HepG2 (cell line): ENCODE results near the gene LUC7L. TPM values are rescaled to one million over a fixed set of nuclear protein-coding genes. Genes with fewer than 3 reads are reported as not detected.
A peak's percentile ranks its signal among the peaks of the same experiment; 100 is the strongest.

Experiments used
- AGO1 ChIP-seq: fragments of 200-400 bp; formaldehyde crosslinking; IDR thresholded peaks from 2 replicates; pipeline ENCODE4 v1.6.1; 2017; ENCODE audit warnings: mild to moderate bottlenecking, low read depth, low read length, moderate library complexity; ENCODE audit not compliant: poor library complexity, severe bottlenecking
- AGO2 ChIP-seq: fragments of 200-400 bp; formaldehyde crosslinking; optimal IDR thresholded peaks from 2 replicates; pipeline ENCODE3; 2017; ENCODE audit warnings: mild to moderate bottlenecking, low read depth, low read length, moderate library complexity
- CHCHD3 ChIP-seq: sonication (generic); formaldehyde crosslinking; IDR thresholded peaks from 2 replicates; pipeline ENCODE4 v1.8.0; 2022; ENCODE audit warnings: mild to moderate bottlenecking, missing genetic modification reagents, moderate library complexity
- CHD4 ChIP-seq: fragments of 200-600 bp; sonication (generic); IDR thresholded peaks from 2 replicates; pipeline ENCODE4 v1.7.0; 2017; ENCODE audit warnings: mild to moderate bottlenecking, low read length, borderline replicate concordance
- CREB3 ChIP-seq: sonication (generic); formaldehyde crosslinking; IDR thresholded peaks from 2 replicates; pipeline ENCODE4 v1.5.0; 2020; ENCODE audit warnings: missing genetic modification reagents
- FOSL1 ChIP-seq: sonication (generic); formaldehyde crosslinking; IDR thresholded peaks from 2 replicates; pipeline ENCODE4 v1.9.0; 2021; ENCODE audit warnings: missing genetic modification reagents, borderline replicate concordance
- GPN1 ChIP-seq: sonication (generic); formaldehyde crosslinking; IDR thresholded peaks from 2 replicates; pipeline ENCODE4 v1.5.1; 2020; ENCODE audit warnings: missing genetic modification reagents, borderline replicate concordance
- HMG20B ChIP-seq: conservative IDR thresholded peaks from 2 replicates; pipeline ENCODE4 v1.6.1; 2016; ENCODE audit warnings: missing genetic modification reagents, missing compliant biosample characterization
- JUNB ChIP-seq: sonication (generic); formaldehyde crosslinking; IDR thresholded peaks from 2 replicates; pipeline ENCODE4 v1.8.0; 2022; ENCODE audit warnings: missing genetic modification reagents, mild to moderate bottlenecking, borderline replicate concordance
- RFXANK ChIP-seq: IDR thresholded peaks from 2 replicates; pipeline ENCODE4 v1.6.1; 2016
- SALL1 ChIP-seq: sonication (generic); formaldehyde crosslinking; IDR thresholded peaks from 2 replicates; pipeline ENCODE4 v1.8.0; 2022; ENCODE audit warnings: mild to moderate bottlenecking, missing genetic modification reagents
- SRSF1 ChIP-seq: fragments of 200-400 bp; formaldehyde crosslinking; optimal IDR thresholded peaks from 2 replicates; pipeline ENCODE3; 2017; ENCODE audit warnings: mild to moderate bottlenecking, low read depth, low read length, moderate library complexity
- TFAP4 ChIP-seq: sonication (generic); IDR thresholded peaks from 2 replicates; pipeline ENCODE4 v1.6.1; 2016; ENCODE audit warnings: low read depth, borderline replicate concordance
- ZBTB8A ChIP-seq: sonication (generic); formaldehyde crosslinking; IDR thresholded peaks from 2 replicates; pipeline ENCODE4 v1.4.0; 2020; ENCODE audit warnings: mild to moderate bottlenecking, low read depth, missing genetic modification reagents, borderline replicate concordance
- ZFX ChIP-seq: sonication (generic); formaldehyde crosslinking; IDR thresholded peaks from 2 replicates; pipeline ENCODE4 v1.4.0; 2020; ENCODE audit warnings: mild to moderate bottlenecking, low read depth, missing genetic modification reagents, moderate library complexity
- ZNF616 ChIP-seq: sonication (generic); formaldehyde crosslinking; IDR thresholded peaks from 2 replicates; pipeline ENCODE4 v1.5.0; 2020; ENCODE audit warnings: low read depth, mild to moderate bottlenecking, missing genetic modification reagents
- ZNF777 ChIP-seq: sonication (generic); formaldehyde crosslinking; IDR thresholded peaks from 2 replicates; pipeline ENCODE4 v1.4.0; 2020; ENCODE audit warnings: missing genetic modification reagents
- ZSCAN30 ChIP-seq: sonication (generic); formaldehyde crosslinking; IDR thresholded peaks from 2 replicates; pipeline ENCODE4 v1.5.0; 2020; ENCODE audit warnings: mild to moderate bottlenecking, missing genetic modification reagents
- polyA plus RNA-seq, 8 experiments: library from polyadenylated mRNA; depleted of rRNA in 3 of 8; stranded (reverse) in 7 of 8; unstranded in 1 of 8; fragments of >200 nt; fragmentation: Illumina TruSeq in 4 of 8; extraction: Trizol in 4 of 8; gene quantifications; 2 replicates each; pipeline versions ENCODE4 v1.2.1 to v1.2.3, GENCODE V29; 2011 to 2016; ENCODE audit warnings: low read depth in 4 of 8, missing spikeins in 1 of 8, mixed read lengths in 1 of 8; ENCODE audit not compliant: insufficient read depth in 1 of 8
- total RNA-seq, 5 experiments: library from RNA; depleted of rRNA; stranded (reverse); fragments of >200 nt; fragmentation: Illumina TruSeq; extraction: Trizol; gene quantifications; 2 replicates each; pipeline ENCODE4 v1.2.3, GENCODE V29; 2016; ENCODE audit warnings: low read depth in 1 of 5
- TF ChIP-seq, protein P1 (sequence below): IDR thresholded peaks from 2 replicates; pipeline ENCODE4 v1.6.1; 2018; ENCODE audit warnings: missing genetic modification reagents
- TF ChIP-seq, protein P2 (sequence below): sonication (generic); formaldehyde crosslinking; IDR thresholded peaks from 2 replicates; pipeline ENCODE4 v1.9.0; 2021; ENCODE audit warnings: missing genetic modification reagents, borderline replicate concordance
- TF ChIP-seq, protein P3 (sequence below): sonication (generic); formaldehyde crosslinking; IDR thresholded peaks from 2 replicates; pipeline ENCODE4 v1.4.0; 2020; ENCODE audit warnings: missing genetic modification reagents

LUC7L gene
- total and polyA plus RNA-seq, 2 of the 13 experiments (the other 11 are each of a cell fraction or from before 2014, with no cell fraction given): 48.7 to 56.9 TPM

DNA sequence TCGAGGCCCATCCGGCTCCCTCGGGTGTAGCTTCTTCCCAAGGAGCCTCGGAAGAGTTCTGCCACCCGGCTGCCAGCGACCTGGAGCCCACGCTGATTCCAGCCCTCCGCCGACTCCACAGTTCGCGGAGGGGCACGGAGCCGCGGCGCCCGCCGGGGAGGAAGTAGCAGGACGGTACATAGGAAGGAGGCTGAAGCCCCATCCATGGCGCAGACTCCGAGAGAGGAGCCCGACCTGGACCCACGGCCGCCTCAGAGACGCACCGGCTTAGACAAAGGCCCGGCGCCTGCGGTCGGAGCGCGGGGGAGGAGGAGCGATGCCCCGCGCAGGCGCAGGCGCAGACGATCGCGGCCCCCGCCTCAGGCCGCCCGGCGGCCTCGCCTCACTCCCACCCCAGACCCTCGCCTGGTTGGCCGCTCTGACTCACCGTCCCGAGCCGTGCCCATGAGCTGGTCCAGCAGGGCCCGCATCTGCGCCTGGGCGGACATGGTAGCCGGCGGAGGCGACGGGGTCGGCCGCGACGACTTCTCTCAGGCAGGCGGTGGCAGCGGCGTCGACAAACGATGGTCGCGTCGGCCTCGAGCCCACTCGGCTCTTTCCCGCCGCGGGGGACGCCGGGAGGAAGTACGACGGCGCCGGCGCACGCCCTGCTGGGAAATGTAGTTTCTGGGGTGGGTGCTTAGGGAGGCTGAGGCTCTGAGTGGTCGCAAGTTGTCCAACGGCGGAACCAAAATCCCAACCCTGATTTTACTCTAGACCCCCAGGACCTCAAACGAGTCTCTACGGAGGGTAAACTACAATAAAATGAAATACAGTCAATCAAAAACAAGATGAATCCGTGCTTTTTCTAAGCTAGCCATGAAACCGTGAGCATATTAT is at the start of gene LUC7L (continued):
- TF ChIP-seq HMG20B (CRISPR knock-in tag) (peak; percentile 80), CHCHD3 (CRISPR knock-in tag) (peak; percentile 80; the same call in 1 of the 2 replicates), CHD4 (no peak), CREB3 (CRISPR knock-in tag) (peak; percentile 97), ZNF616 (CRISPR knock-in tag) (peak; percentile 97), JUNB (CRISPR knock-in tag) (peak; percentile 53; the same call in 1 of the 2 replicates), FOSL1 (0 out of 2 replicates have a peak, but pooled peaks have one; percentile 40), GPN1 (CRISPR knock-in tag) (0 out of 2 replicates have a peak, but pooled peaks have one; percentile 91), TFAP4 (no peak), ZBTB8A (no peak), RFXANK (CRISPR knock-in tag) (peak; percentile 85; the same call in 1 of the 2 replicates), ZSCAN30 (CRISPR knock-in tag) (peak; percentile 97), AGO2 (peak; percentile 83), ZNF777 (peak; percentile 89), SALL1 (peak; percentile 98), AGO1 (no peak), ZFX (CRISPR knock-in tag) (peak; percentile 100), SRSF1 (peak; percentile 73)
- TF ChIP-seq, protein P1, sequence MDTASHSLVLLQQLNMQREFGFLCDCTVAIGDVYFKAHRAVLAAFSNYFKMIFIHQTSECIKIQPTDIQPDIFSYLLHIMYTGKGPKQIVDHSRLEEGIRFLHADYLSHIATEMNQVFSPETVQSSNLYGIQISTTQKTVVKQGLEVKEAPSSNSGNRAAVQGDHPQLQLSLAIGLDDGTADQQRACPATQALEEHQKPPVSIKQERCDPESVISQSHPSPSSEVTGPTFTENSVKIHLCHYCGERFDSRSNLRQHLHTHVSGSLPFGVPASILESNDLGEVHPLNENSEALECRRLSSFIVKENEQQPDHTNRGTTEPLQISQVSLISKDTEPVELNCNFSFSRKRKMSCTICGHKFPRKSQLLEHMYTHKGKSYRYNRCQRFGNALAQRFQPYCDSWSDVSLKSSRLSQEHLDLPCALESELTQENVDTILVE (CRISPR knock-in tag): peak; percentile 86
- TF ChIP-seq, protein P2, sequence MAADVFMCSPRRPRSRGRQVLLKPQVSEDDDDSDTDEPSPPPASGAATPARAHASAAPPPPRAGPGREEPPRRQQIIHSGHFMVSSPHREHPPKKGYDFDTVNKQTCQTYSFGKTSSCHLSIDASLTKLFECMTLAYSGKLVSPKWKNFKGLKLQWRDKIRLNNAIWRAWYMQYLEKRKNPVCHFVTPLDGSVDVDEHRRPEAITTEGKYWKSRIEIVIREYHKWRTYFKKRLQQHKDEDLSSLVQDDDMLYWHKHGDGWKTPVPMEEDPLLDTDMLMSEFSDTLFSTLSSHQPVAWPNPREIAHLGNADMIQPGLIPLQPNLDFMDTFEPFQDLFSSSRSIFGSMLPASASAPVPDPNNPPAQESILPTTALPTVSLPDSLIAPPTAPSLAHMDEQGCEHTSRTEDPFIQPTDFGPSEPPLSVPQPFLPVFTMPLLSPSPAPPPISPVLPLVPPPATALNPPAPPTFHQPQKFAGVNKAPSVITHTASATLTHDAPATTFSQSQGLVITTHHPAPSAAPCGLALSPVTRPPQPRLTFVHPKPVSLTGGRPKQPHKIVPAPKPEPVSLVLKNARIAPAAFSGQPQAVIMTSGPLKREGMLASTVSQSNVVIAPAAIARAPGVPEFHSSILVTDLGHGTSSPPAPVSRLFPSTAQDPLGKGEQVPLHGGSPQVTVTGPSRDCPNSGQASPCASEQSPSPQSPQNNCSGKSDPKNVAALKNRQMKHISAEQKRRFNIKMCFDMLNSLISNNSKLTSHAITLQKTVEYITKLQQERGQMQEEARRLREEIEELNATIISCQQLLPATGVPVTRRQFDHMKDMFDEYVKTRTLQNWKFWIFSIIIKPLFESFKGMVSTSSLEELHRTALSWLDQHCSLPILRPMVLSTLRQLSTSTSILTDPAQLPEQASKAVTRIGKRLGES: peak; percentile 82
- TF ChIP-seq, protein P3, sequence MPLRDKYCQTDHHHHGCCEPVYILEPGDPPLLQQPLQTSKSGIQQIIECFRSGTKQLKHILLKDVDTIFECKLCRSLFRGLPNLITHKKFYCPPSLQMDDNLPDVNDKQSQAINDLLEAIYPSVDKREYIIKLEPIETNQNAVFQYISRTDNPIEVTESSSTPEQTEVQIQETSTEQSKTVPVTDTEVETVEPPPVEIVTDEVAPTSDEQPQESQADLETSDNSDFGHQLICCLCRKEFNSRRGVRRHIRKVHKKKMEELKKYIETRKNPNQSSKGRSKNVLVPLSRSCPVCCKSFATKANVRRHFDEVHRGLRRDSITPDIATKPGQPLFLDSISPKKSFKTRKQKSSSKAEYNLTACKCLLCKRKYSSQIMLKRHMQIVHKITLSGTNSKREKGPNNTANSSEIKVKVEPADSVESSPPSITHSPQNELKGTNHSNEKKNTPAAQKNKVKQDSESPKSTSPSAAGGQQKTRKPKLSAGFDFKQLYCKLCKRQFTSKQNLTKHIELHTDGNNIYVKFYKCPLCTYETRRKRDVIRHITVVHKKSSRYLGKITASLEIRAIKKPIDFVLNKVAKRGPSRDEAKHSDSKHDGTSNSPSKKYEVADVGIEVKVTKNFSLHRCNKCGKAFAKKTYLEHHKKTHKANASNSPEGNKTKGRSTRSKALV (CRISPR knock-in tag): peak; percentile 9; the same call in 1 of the 2 replicates
